Aorta (tissue), 4 donors: Measurements from ENCODE around the gene ABHD17B. TPM values are rescaled to one million over a fixed set of nuclear protein-coding genes. Genes with fewer than 3 reads are reported as not detected.

Source experiments
- polyA plus RNA-seq, 2 donors: library from polyadenylated mRNA; stranded (reverse); fragments of 200-250 nt; gene quantifications; one replicate each; pipeline ENCODE4 v1.2.3, GENCODE V29; 2013
- total RNA-seq, 2 donors: library from RNA; stranded (reverse); fragmentation: NEBNext Ultra II Directional; extraction: Animal tissue kit (Norgen Biotek cat#: 25700); gene quantifications; one replicate each; pipeline ENCODE4 v1.2.1, GENCODE V29; 2021
- donor health status: healthy with polysubstance abuse.
- donor health status: Bipolar disorder and iron deficiency.
- donor health status: DM: no; HTN: no; CAD: no.
- donor health status: DM: yes; HTN: yes; CAD: no.

ABHD17B gene
- total and polyA plus RNA-seq, 4 donors, result 6.6 to 38.0 (median 11.8) TPM

Other genes starting within 250 kb of the ABHD17B start
- gene CEMIP2, start 142.7 kb downstream of the ABHD17B start, total RNA-seq, result 100 to 1,000 TPM; 101 to 122 TPM
- 1 to 10 TPM; 5.4 to 8.4 TPM for gene CEMIP2, start 142.7 kb downstream of the ABHD17B start, polyA plus RNA-seq
- 10 to 100 TPM; 15.5 to 17.9 TPM for gene C9orf85, start 446 bp upstream of the ABHD17B start, total RNA-seq
- 10 to 100 TPM; 16.4 to 17.2 TPM for gene C9orf85, start 446 bp upstream of the ABHD17B start, polyA plus RNA-seq
- not detected for gene C9orf57, start 149.4 kb upstream of the ABHD17B start, total RNA-seq
- not detected for gene C9orf57, start 149.4 kb upstream of the ABHD17B start, polyA plus RNA-seq
- not detected for gene GDA, start 238.2 kb upstream of the ABHD17B start, total RNA-seq
- 10 to 100 TPM in 1 of 2 donors, not detected in 1; 28.7 TPM for gene GDA, start 238.2 kb upstream of the ABHD17B start, polyA plus RNA-seq